ENCODE data around the gene MAB21L4.

MAB21L4 gene

DNA sequence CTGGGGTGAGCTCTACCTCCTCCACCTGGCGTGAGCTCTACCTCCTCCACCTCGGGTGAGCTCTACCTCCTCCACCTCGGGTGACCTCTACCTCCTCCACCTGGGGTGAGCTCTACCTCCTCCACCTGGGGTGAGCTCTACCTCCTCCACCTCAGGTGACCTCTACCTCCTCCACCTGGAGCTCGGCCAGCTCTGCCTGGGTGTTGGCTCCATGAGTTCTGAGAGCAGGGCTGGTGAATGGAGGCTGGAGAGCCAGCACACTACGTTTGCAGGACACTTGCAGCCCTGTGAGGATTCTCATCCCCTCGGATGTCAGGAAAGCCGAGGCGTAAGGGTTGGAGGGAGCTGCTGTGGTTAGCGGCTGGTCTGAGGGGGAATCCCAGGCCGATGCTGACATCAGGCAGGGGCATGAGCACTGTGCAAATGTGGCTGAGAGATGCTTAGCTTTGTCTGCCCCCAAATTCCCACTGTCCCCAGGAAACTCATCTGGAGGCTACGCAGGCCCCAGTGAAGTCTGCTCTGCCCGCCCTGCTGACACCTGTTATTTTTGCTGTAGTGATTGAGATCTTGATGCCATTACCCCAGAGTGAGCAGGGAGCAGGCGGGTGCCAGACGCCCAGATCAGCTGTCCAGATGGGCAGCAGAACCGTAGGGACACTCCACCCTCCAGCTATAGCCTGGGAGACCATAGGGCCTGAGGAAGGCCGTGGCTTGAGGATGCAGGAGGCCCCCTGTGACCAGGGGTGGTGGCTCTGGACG is 13.4 kb upstream of the MAB21L4 start:
- no peak for DNase-seq

DNA sequence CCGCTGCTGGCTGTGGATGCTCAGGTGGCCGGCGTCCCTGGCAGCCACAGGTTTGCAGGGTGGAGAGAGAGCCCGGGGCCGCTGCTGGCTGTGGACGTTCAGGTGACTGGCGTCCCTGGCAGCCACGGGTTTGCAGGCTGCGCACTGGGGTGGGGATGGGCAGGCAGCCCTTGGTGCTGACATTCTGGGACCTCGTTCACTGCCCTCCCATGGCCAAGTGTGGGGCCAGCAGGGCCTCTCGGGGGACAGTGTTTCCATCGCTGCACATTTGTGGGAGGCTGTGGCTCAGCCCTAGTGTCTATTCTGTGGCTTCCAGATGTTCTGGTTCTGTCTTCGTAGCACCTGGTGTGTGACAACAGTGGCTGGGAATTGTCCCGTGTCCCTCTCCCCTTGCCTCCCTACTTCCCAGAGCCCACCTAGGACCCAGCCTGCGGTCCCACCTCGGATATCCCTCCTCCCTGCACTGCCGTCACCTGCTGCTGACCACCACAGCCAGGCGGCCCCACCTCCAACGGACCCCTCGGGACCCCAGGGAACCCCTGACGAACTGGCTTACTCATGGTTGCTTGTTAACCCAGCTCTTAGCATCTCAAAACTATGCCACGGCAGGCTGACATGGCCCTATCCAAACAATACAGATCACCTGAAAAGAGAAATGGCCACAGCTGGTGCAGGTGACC is 11.1 kb upstream of the MAB21L4 start:
- no peak for DNase-seq

DNA sequence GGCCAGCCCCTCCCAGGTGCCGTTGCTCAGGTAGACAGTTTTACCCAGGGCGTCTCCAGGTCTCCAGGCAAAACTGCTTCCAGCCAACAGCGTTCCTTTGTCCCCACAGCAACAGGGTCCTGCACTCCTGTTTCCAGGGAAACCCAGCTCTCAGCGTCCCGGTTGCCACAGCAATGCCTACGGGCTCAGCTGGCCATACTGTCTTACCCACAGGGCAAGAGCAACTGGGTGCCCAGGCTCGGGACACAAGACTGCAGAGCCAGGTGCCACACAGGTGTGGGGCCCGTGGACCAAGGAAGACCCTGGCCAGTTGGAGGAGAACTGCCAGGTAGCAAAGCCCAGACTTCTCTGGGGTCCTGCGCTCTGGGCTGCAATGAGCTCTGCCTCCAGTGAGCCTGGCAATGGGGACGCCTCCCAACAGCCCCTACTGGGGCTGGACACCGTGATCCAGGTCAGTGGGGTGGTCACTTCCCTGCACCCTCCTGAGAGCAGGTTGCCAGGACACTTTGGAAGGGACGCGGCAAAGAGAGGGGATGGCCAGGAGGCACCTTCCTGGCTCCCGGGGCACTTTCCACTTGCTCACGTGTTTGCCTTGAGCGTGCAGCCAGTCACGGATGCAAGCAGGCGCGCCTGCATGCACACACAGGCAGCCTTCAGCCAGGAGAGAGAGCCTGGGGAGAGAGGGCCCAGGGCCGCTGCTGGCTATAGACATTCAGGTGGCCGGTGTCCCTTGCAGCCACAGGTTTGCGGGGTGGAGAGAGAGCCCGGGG is 10.4 kb upstream of the MAB21L4 start, which contains the start of gene CROCC2:
CROCC2 (plus strand) TSS at position 196 of the 770 bp plus-strand sequence; CDS start at position 374, 178 bp downstream.
- peak in 1 of 2 experiments; percentile 13 for DNase-seq

DNA sequence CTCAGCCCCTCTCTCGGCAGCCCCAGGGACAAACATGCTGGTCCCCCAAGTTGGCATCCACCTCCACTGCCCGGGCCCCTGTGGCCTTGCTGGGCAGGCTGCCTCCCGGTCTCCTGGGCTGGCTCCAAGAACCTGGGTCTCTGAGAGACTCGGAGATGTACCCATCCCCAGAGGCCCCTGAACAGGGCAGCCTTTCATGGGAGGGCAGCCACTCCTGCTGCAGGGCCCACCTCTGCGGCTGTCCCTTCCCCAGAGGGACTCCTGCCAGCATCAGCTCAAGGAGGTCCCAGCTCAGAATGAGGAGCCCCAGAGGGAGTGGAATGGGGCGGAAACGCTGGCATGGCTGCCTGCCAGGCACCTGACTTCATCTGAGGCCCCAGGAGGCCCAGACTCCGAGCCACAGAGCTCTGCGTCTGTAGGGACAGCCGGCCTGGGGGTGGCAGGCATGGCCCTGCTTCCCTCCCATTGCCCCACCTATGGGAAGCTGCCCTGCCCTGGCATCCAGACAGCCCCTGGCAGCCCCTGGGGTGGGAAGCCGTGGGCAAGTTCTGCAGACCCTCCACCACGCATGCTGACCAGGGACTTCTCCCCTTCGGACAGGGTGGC is 9.3 kb upstream of the MAB21L4 start:
- peak; percentile 40 to 55 for DNase-seq

DNA sequence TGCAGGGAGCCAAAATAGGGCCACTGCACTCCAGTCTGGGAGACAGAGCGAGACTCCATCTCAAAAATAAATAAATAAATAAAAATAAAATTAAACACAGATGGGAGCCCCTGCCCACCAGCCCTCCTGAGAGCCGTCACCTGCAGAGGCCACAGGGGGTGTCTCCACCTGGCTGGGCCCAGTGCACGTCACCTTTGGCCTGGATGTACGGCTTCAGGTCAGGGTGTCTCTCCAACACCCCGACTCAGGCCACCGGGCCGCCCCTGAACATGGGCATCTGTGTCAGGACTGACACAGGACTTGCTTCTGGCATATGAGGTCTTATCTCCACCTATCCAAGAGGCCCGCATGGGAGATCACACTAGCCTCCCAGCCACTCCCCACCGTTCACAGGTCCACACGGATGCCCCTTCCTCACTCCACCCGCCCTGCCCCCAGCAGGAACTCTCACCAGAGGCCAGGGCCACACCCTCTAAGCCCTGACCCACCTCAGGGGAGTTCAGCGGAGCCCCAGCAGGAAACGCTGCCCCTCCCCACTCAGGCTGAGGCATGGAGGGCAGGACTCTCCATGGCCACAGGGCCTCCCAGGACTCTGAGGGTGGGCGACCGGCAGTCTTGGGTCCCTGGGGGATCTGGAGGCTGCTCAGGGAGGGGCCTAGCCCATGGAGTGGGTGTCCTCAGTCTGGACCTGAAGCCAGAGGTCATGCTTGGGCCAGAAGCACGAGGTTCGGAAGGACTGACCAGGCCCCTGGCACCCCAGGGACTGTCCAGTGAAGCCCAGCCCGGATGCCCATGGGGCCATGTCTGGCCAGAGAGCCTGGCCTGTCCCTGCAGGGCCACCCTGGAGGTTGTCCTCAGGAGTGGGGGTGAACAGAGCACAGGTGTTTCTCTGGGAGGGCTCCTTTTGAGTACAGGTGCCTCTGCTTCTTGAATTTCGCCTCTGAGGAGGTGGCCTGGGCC is 8.5 kb upstream of the MAB21L4 start:
- no peak for DNase-seq

DNA sequence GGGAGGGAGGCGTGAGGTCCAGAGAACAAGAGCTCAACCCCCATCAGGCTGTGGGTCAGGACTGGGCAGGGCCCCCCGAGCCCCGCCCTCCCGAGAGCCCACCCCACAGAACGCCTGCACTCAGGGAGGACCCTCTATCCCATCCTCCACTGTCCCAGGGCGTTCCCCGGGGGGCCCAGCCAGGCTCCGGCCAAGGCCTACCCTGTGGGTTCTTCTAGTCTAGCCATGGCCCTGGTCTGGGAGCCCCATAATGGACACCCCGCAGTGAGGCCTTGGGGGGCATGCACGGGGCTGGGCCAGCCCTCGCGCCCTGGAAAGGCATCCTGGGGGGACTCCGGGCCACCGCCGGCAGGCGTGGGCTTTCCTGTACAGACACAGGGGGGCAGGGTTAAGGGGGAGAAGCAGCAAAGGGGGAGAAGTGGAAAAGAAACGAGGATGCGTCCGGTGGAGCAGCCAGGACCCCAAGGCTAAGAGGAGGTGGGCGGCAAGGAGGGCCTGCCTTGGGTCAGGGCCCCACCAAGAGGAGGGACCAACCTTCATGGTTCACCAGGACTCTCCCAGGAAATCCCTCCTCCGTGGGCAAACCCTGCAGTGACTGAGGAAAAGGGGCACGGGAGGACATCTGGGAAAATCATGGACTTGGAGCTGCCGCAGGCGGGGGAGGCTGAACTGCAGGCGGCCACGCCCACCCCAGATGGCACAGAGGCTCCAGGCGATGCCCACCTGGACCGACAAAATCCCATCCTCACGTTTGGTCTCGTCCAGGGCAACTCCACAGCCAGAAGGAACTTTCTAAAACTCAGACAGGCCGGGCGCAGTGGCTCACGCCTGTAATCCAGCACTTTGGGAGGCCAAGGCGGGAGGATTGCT is 7.5 kb upstream of the MAB21L4 start:
- no peak for DNase-seq

DNA sequence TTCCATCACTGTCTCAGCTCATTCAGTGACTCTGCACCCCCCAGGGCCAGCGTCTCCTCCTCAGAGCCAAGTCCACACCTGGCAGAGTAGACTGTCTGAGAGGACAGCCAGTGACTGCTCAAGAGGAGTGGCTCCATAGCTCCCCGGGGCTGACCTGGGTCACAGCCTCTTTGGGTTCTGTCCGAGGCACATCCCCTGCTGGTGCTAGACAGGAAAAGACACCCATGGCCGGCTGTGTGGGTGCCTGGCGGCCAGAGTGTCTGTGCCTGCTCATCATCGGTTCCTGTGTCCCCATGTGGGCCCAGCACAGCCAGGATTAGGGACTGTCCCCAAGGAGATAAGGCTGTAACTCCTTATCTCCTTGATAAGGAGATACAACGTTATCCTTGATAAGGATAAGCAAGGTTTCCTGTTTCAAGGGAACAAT is 6.7 kb upstream of the MAB21L4 start:
- DNase-seq: no peak

DNA sequence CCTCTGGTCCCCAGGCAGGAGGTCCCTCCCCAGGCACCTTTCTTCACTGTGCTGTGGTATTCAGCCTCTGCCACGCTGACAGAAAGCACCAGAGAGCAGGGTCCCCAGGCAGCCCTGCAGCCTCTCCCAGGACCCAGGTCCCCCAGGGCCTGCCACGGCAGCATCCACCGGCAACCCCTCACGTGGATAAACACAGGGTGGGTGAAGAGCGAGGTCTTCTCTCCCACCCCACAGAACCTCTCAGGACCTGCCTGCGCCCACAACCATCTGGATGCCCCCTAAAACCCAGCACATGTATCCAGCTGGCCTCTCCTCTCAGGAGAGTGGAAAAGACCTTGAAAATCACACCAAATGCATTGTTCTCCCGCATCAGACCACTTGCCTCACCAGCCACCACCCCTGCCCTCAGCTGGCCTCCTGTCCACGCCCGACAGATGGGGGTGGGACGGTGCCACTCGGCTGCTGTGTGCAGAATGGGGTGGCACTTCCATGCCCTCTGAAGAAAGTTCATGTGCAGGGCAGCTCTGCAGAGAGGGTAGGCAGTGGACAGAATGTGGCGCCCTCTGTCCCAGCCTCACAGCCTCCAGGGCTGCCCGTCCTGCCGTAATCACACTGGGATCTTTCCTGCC is 6.1 kb upstream of the MAB21L4 start:
- DNase-seq: no peak

DNA sequence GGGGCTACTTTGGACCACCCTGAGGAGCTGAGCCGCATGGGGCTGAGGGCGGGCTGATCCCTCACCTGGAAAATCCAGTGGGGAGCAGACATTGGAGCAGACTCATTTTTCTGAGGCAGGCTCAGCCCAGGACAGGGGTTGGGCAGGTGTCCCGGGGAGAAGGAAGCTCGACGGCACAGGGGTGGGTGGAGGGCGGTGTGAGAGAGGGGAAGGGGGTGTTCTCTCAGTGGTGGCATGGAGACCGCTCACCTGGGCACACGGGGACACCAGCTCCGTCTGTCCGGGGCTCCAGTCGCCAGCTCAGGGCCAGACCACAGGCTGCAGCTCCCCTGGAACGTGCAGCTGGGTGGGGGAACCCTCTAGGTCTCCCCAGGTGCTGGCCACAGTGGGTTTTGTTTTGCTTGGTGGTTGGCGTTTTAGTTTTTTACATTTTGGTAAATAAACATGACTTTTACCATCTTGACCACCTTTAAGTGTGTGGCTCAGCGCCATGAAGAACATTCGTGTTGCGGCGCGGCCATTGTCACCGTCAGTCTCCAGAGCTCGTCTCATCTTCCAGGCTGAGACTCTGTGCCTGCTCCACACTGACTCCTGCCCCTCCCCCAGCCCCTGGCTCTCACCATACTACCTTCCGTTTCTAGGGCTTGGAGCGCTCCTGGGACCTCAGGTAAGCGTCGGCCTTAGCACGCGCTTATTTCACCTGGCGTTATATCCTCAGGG is 4.3 kb upstream of the MAB21L4 start:
- no peak for DNase-seq

DNA sequence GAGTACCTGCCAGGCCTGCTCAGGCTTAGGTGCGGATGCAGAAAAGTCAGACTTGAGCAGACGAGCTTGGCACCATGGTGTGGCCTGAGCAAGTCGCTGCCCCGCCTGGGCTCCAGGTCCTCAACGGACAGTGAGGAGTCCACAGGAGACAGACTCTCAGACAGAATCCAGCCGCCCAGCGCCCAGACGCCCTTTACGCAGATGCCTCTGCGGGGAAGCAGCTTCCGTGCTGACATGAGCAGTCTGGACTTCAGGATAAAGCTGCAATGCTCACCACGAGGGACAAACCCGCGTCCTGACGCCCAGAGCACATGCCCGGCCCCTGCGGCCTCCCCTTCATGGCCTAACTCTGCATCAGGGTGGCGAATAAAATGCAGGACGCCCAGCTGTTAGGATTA is 3.5 kb upstream of the MAB21L4 start:
- DNase-seq: no peak

DNA sequence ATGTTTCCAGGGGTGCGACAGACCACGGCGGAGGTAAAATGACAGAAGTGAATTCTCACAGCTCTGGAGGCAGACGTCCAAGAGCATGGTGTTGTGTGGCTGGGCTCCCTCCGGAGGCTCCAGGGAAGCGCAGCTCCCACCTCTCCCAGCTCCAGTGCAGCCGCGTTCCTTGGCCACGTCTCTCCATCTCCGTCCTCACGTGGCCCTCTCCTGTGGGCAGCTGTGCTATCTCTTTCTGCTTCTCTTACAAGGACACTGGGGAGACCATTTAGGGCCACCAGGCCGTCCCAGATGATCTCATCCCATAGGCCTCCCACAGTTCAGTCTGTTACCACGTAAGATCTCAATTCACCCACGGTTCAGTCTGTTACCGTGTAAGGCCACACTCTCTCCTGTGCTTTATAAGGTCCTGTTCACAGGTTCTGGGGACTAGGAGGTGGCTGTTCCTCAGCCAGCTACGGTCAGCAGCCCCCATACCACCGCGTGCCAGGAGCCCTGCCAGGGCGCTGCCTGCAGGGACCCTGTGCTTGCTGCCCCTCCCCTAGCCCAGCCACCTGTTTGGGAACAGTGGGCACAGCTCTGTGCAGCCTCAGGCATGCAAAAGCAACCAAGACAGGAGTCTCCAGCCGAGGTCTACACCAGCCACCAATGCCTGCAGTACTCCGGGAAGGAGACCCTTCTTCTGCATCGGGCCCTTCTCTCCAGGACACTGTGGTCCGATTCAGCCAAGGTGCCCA is 2.9 kb upstream of the MAB21L4 start:
- DNase-seq: no peak

DNA sequence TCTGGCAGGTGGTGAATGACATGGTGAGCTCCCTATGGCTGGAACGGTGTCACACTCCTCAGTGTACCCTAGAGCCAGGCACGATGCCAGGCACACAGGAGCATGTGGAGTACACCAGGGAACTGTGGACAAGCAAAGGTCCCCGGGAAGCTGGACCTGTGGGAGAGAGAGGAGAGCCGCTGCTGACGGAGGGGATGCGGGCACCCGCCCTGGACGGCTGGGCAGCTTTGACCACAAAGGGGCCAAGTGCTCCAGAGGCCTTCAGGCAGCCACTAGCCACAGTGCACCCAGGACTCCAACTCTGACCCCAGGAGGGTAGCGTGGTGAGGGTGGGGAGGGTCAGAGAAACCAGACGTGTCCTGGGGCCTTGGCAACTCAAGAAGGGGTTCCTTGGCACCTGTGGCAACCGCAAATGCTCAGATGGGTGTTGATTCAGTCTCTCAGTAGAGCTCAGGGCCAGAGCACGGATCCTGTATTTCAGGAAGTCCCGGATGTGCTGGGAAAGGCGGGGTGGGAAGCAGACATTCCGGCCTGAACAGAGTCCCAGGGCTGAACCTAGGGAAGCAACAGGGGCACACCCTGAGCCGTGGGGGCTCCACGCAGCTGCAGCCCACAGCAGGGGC is 2.3 kb upstream of the MAB21L4 start:
- no peak for DNase-seq

DNA sequence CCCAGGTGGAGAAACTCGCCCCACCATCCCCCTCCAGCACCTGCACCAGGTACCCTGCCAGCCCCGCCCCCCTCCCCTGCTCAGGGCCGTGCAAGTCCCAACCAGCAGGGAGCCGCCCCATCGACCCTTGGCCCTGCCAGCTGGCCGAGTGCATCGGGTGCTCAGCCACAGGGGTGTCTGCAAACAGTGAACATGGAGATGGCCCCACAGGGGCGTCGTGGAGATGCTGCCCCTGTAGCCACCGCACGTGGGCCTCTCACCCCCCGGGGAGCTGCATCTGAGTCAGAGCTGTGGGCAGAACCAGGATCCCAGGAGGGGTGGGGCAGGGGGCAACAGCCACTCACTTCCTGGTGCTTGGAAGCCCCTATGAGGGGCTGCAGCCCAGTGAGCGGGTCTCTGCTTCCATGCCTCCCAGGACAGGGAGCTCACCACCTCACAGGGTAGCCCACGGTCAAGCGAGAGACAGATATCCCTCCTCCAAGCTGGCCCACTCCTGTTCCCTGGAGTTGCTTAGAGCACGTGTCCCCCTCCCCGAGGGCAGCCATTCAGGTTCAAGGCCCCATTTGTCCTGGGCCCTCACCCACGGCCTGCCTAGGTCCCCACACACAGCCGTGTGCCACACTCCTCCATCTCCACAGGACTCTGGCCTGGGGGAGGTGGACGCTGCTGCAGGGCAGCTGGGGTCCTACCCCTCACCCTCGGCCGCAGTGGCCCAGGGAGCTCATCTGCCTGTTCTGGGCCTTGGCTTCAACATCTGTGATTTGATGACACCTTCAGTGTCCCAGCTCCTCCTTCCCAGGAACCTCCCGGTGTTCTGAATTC is 1.1 kb upstream of the MAB21L4 start:
- DNase-seq: no peak

DNA sequence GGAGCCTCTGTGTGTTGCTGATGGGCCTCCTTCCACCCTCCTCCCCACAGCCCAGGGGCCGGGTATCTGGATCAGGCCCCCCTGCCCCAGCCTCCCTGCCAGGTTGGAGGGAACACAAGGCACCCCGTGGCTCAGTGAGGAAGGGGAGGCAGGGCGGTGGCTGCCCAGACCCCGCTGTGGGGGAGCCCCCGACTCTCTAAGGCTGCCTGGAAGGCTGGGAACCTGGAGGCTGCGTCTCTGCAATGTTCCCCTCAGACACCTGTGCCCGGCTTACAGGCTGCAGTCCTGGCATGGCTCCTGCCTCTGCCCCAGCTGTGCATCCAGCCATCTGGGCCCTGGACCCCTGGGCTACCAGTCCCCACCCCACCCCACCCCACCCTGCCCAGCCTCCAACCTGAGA is 438 bp upstream of the MAB21L4 start:
- DNase-seq: no peak

DNA sequence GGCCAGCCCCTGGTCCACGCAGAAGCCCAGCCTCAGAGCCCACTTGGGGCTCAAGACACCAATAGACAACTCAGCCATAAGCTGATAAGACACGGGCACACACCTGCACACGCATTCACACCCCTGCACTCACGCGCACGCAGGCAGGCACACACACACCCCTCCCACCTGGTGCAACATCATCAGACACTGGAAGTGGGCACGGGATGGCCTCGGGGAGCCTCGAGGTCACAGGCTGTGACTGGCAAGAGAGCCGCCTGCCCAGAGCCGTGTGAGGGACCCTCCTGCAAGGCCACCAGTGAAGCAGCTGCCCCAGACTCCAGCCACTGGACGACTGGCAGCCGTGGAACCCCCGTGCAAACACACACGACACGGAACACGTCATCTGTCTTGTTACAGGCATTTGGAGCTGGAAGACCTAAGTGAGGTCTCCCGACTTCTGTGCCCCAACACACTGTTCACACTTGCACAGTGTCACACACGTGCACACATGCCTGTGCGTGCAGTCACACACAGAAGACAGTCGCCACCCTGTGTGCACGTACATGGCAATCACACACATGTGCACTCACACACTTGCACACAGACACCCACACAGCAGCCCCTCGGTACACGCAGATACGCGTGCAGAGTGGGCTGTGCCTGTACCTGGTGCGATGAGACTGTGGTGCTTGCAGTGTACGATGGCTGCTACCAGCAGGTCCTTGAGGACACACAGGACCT is 959 bp downstream of the MAB21L4 start:
- DNase-seq: no peak

DNA sequence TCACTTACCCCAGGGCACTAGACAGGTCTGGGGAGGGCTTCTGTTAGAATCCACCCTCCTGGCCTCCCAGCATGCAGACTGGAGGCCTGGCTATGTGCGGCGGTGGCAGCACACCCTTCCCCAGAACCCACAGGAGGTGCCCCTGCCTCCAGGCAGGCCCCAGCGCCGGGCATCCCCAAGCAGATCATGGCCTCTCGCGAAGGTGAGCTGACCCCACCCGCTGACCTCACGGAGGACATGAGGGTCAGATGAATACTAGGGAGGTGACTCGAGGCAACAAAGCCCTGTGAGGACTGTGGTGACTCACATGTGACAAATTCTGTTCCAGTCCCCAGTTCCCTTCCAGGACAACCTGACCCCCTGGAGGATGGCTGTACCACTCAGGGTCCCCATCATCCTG is 1.9 kb downstream of the MAB21L4 start:
- DNase-seq: no peak

DNA sequence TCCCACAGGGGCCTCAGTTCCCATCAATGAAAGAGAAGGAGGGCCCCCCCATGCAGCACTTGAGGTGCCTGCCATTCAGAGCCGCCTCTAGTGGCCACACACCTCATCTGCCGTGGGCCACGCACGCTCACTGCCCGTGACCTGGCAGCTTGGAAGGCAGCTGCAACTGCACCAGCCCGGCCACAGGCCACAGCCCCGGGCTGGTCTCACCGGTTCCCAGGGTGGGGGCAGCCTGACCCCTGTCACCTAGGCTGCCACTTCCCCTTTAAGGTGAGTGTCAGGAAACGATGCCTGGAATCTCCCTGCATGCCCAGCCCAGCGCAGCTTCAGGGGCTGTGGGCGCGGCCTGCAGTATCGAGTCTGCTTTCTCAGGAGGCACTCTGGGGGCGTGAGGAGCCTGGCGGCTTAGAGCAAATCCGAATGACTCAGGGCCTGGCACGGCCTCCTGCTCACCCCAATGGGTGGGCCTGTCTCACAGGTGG is 2.6 kb downstream of the MAB21L4 start:
- no peak for DNase-seq

Data from NCI-H2081 (cell line).